Stomach (tissue), 4 donors: ENCODE results near the gene VPS13D.

Experiments
- POLR2A ChIP-seq, 4 donors: fragments of 450-650 bp; IDR thresholded peaks; one replicate each; pipeline ENCODE4 v1.6.1; 2016; ENCODE audit warnings: antibody characterized with exemption in 4 of 4, control low read depth in 2 of 4, mild to moderate bottlenecking in 1 of 4, moderate library complexity in 1 of 4
- TF ChIP-seq, protein P1 (sequence below), 7 experiments: fragments of 450-650 bp in 4 of 7; fragments of 200-600 bp in 3 of 7; sonication (generic) in 3 of 7; IDR thresholded peaks; one replicate each; pipeline ENCODE4 v1.5.1; 2016 to 2019; ENCODE audit warnings: antibody characterized with exemption in 7 of 7, control low read depth in 2 of 7, mild to moderate bottlenecking in 1 of 7

DNA sequence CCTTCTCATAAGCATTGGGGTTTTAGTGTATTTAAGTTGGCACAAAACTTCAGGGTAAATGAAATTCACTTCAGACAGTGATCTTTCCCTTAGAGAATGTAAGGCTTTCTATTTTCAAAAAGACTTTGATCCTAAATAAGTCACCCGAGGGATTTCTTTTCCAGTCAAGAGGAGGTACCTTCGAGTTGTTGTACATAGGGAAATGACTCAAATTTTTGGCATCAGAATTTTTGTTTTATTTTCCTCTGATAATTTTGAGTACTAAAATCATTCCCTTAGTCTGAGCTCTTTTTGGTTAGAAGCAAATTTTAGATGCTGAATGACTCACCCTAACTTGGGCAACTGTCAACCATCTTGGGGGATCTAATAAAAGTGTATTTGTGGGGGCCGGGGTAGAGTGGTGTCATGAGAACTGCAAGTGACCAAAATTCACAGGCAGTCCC, 194.3 kb downstream of the VPS13D start:
- TF ChIP-seq, protein P1, sequence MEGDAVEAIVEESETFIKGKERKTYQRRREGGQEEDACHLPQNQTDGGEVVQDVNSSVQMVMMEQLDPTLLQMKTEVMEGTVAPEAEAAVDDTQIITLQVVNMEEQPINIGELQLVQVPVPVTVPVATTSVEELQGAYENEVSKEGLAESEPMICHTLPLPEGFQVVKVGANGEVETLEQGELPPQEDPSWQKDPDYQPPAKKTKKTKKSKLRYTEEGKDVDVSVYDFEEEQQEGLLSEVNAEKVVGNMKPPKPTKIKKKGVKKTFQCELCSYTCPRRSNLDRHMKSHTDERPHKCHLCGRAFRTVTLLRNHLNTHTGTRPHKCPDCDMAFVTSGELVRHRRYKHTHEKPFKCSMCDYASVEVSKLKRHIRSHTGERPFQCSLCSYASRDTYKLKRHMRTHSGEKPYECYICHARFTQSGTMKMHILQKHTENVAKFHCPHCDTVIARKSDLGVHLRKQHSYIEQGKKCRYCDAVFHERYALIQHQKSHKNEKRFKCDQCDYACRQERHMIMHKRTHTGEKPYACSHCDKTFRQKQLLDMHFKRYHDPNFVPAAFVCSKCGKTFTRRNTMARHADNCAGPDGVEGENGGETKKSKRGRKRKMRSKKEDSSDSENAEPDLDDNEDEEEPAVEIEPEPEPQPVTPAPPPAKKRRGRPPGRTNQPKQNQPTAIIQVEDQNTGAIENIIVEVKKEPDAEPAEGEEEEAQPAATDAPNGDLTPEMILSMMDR (IDR thresholded peaks at IDR 0.05), result no peak
- TF ChIP-seq POLR2A (IDR thresholded peaks at IDR 0.05), result no peak
